ENCODE results near the gene RAD1.

Gene RAD1

GRCh38 chr5:34914671-34915138, 599 bp downstream of the RAD1 start:
- TF ChIP-seq EZH2phosphoT487 (IDR thresholded peaks at IDR 0.05; ENCODE audit: borderline replicate concordance) = no peak
- Histone ChIP-seq H3K9ac (ENCODE audit: low read depth, low read length, poor library complexity, severe bottlenecking) (peak overlapping the region; percentile 91), H3K79me2 (ENCODE audit: insufficient read depth, low read length) (peaks cover 88% of the 10 kb centered on the region), H2AFZ (ENCODE audit: low read length) (peak overlapping the region; percentile 93), H4K20me1 (ENCODE audit: insufficient read depth, low read length, poor library complexity, severe bottlenecking) (peaks cover 54% of the 10 kb centered on the region), H3K9me2 (replicated peaks; ENCODE audit: low read depth, low read length) (no peaks in the 10 kb centered on the region), H3K36me3 (ENCODE audit: insufficient read depth, low read length) (peaks cover 19% of the 10 kb centered on the region), H3K9me3 (ENCODE audit: insufficient read depth, low read depth, low read length) (no peaks in the 10 kb centered on the region), H3K4me3 (ENCODE audit: low read length, poor library complexity, severe bottlenecking) (peak overlapping the region; percentile 97), H3F3A (ENCODE audit: low read depth) (no peaks in the 10 kb centered on the region), H3K4me1 (ENCODE audit: insufficient read depth, low read length, poor library complexity, severe bottlenecking) (peaks cover 40% of the 10 kb centered on the region), H3K4me2 (ENCODE audit: low read depth, low read length, poor library complexity, severe bottlenecking) (peak overlapping the region; percentile 82), H3K27me3 (ENCODE audit: insufficient read depth, low read length, poor library complexity, severe bottlenecking) (no peaks in the 10 kb centered on the region)

GRCh38 chr5:34913072-34913471, 2.2 kb downstream of the RAD1 start:
- Histone ChIP-seq H4K20me1 (ENCODE audit: insufficient read depth, low read length, poor library complexity, severe bottlenecking) (peaks cover 39% of the 10 kb centered on the region), H3K9ac (ENCODE audit: low read depth, low read length, poor library complexity, severe bottlenecking) (peak overlapping the region; percentile 91), H3K27me3 (ENCODE audit: insufficient read depth, low read length, poor library complexity, severe bottlenecking) (no peaks in the 10 kb centered on the region), H3K36me3 (ENCODE audit: insufficient read depth, low read length) (peaks cover 29% of the 10 kb centered on the region; the same call in 1 of the 2 replicates), H3K4me3 (ENCODE audit: low read length, poor library complexity, severe bottlenecking) (peak overlapping the region; percentile 97), H3K4me1 (ENCODE audit: insufficient read depth, low read length, poor library complexity, severe bottlenecking) (peaks cover 32% of the 10 kb centered on the region), H2AFZ (ENCODE audit: low read length) (no peak overlapping the region), H3K79me2 (ENCODE audit: insufficient read depth, low read length) (peaks cover 72% of the 10 kb centered on the region), H3K9me3 (ENCODE audit: insufficient read depth, low read depth, low read length) (no peaks in the 10 kb centered on the region), H3K4me2 (ENCODE audit: low read depth, low read length, poor library complexity, severe bottlenecking) (peak overlapping the region; percentile 82), H3F3A (ENCODE audit: low read depth) (no peaks in the 10 kb centered on the region), H3K9me2 (replicated peaks; ENCODE audit: low read depth, low read length) (no peaks in the 10 kb centered on the region)
- TF ChIP-seq EZH2phosphoT487 (IDR thresholded peaks at IDR 0.05; ENCODE audit: borderline replicate concordance) (no peak), CTCF (conservative IDR thresholded peaks at IDR 0.05; ENCODE audit: low read length) (no peak)

- Histone ChIP-seq H3K4me3 (ENCODE audit: low read length, poor library complexity, severe bottlenecking) (no peak overlapping the region), H3F3A (ENCODE audit: low read depth) (no peaks in the 10 kb centered on the region), H3K4me1 (ENCODE audit: insufficient read depth, low read length, poor library complexity, severe bottlenecking) (peaks cover 7% of the 10 kb centered on the region), H3K27me3 (ENCODE audit: insufficient read depth, low read length, poor library complexity, severe bottlenecking) (no peaks in the 10 kb centered on the region), H4K20me1 (ENCODE audit: insufficient read depth, low read length, poor library complexity, severe bottlenecking) (no peaks in the 10 kb centered on the region), H3K9me2 (replicated peaks; ENCODE audit: low read depth, low read length) (no peaks in the 10 kb centered on the region), H3K9me3 (ENCODE audit: insufficient read depth, low read depth, low read length) (no peaks in the 10 kb centered on the region), H2AFZ (ENCODE audit: low read length) (no peak overlapping the region), H3K36me3 (ENCODE audit: insufficient read depth, low read length) (peaks cover 14% of the 10 kb centered on the region; the same call in 1 of the 2 replicates), H3K4me2 (ENCODE audit: low read depth, low read length, poor library complexity, severe bottlenecking) (no peak overlapping the region), H3K79me2 (ENCODE audit: insufficient read depth, low read length) (peaks cover under 1% of the 10 kb centered on the region; the same call in 1 of the 2 replicates), H3K9ac (ENCODE audit: low read depth, low read length, poor library complexity, severe bottlenecking) (no peak overlapping the region)
- TF ChIP-seq EZH2phosphoT487 (IDR thresholded peaks at IDR 0.05; ENCODE audit: borderline replicate concordance) (no peak), CTCF (conservative IDR thresholded peaks at IDR 0.05; ENCODE audit: low read length) (peak; percentile 67)
These were observed 9.7 kb downstream of the RAD1 start for GRCh38 chr5:34905564-34905963.

- Histone ChIP-seq H3K79me2 (ENCODE audit: insufficient read depth, low read length) (no peaks in the 10 kb centered on the region), H3K4me1 (ENCODE audit: insufficient read depth, low read length, poor library complexity, severe bottlenecking) (peaks cover 7% of the 10 kb centered on the region), H3K9me3 (ENCODE audit: insufficient read depth, low read depth, low read length) (no peaks in the 10 kb centered on the region), H3K27me3 (ENCODE audit: insufficient read depth, low read length, poor library complexity, severe bottlenecking) (no peaks in the 10 kb centered on the region), H3K9me2 (replicated peaks; ENCODE audit: low read depth, low read length) (no peaks in the 10 kb centered on the region), H2AFZ (ENCODE audit: low read length) (no peak overlapping the region), H3K4me3 (ENCODE audit: low read length, poor library complexity, severe bottlenecking) (no peak overlapping the region), H3K4me2 (ENCODE audit: low read depth, low read length, poor library complexity, severe bottlenecking) (no peak overlapping the region), H3K9ac (ENCODE audit: low read depth, low read length, poor library complexity, severe bottlenecking) (no peak overlapping the region), H3F3A (ENCODE audit: low read depth) (no peaks in the 10 kb centered on the region), H4K20me1 (ENCODE audit: insufficient read depth, low read length, poor library complexity, severe bottlenecking) (no peaks in the 10 kb centered on the region), H3K36me3 (ENCODE audit: insufficient read depth, low read length) (peaks cover 1% of the 10 kb centered on the region; the same call in 1 of the 2 replicates)
- no peak for TF ChIP-seq CTCF (conservative IDR thresholded peaks at IDR 0.05; ENCODE audit: low read length)
These were observed 12.0 kb downstream of the RAD1 start for GRCh38 chr5:34903260-34903659.
